GM10847 (cell line): ENCODE measurements around the gene WFIKKN1.

Experiments
- POLR2A ChIP-seq: IDR thresholded peaks from 2 replicates; pipeline ENCODE4 v1.6.1; 2011; ENCODE audit not compliant: insufficient read length; ENCODE audit errors: extremely low read depth

WFIKKN1 gene

DNA sequence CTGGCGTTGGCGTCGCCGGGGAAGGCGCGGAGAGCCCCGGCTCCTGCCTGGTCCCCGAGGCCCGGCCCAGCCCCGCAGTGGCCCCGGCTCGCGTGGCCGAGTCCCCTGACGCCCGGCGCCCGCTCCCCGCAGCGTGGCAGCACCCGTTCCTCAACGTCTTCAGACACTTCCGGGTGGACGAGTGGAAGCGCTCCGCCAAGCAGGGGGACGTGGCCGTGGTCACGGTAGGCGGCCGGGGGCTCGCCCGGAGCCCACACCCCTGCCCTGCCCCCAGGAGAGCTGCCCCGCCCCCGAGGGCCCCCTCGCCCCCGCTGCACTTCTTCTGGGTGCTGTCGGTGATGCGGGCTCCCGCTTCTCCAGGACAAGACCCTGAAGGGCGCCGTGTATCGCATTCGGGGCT is 18.8 kb downstream of the WFIKKN1 start:
- TF ChIP-seq POLR2A: no peak

DNA sequence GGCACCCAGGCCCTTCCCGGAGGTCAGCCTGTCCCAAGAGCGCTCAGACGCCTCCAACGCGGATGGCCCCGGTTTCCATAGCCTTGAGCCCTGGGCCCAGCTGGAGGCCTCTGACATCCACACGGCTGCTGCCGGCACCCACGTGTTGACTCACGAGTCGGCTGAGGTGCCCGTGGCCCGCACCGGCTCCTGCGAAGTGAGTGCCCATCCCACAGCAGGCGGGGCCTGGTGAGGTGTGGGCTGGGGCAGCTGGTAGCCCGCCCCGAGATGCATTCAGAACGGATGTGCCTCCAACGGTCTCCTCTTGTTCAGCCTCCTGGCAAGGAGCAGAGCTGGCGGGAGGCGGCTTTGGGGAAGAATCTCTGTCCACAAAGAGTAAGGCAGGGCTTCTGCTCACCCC is 21.1 kb downstream of the WFIKKN1 start:
- TF ChIP-seq POLR2A: no peak

DNA sequence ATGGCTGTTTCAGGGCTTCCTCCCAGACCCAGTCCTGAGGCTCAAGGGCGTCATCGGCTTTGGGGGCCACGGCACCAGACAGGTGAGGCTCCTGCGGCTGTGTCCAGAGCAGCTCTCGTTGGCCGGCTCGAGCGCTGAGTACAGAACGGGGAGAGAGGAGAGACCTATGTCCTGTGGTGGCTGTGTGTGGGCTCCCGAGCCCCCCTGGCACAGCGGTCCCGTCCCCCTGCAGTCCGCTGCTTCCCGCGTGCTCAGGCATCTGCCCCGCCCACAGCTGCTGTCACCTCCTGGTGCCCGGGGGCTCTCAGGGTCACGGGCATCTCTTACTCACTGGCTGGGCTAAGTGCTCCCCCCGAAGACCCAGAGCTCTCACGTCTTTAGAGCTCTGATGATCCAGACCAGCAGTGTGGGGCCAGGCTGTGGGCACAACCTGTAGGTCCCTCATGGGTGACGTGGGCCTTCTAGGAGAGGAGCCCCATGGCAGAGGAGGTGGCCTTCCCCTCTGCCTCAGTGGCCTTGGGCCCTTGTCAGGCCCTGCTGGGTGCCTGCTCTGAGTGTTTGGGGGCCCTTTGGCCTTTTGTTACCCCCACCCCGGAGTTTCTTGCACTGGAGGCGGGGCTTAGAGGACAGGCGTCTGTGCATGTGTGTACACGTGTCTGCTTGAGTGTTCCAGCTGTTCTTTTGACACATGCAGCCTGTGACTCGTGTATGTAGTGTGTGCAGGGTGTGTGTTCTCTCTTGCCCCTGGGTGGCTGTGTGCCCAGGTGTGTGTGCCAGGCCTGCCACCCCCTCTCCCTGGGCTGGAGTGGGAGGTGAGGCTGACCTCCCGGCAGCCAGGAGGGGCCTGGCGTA is 21.9 kb downstream of the WFIKKN1 start:
- no peak for TF ChIP-seq POLR2A

- TF ChIP-seq POLR2A: no peak
Measured at GRCh38 chr16:654034-654433, 23.2 kb downstream of the WFIKKN1 start.

- TF ChIP-seq POLR2A: no peak
Measured at GRCh38 chr16:657487-657886, 26.7 kb downstream of the WFIKKN1 start.

DNA sequence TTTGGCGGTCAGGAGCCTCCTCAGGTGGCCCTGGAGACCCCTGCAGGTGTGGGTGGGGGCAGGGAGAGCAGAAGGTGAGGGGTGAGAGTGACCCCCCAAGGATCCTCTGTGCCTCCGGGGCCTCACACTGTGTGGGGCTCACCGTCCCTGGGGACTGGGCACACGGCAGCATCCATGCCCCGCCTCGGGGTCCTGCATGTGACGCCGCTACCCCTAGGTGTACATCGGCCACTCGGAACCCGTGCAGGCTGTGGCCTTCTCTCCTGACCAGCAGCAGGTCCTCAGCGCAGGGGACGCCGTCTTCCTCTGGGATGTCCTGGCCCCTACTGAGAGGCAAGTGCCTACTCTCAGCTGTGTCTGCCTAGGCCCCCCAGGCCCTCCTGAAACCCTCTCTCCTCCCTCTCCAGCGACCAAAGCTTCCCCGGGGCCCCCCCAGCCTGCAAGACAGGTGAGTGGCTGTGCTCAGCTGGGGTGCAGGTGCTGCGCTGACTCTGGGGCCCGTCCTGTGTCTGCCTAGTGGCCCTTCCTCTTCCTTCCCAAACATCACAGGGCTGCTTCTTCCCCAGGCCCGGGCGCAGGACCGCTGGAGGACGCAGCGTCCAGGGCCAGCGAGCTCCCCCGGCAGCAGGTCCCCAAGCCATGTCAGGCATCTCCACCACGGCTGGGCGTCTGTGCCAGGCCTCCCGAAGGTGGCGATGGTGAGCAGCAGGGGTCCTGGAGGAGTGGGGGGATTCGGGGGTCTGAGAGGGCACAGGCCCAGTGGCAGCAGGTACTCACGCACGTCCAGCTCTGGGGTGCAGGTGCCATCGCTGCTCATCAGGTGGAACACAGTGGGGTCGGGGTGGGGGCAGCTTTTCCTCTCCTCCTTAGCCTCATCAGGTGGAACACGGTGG is 28.1 kb downstream of the WFIKKN1 start:
- TF ChIP-seq POLR2A: no peak

DNA sequence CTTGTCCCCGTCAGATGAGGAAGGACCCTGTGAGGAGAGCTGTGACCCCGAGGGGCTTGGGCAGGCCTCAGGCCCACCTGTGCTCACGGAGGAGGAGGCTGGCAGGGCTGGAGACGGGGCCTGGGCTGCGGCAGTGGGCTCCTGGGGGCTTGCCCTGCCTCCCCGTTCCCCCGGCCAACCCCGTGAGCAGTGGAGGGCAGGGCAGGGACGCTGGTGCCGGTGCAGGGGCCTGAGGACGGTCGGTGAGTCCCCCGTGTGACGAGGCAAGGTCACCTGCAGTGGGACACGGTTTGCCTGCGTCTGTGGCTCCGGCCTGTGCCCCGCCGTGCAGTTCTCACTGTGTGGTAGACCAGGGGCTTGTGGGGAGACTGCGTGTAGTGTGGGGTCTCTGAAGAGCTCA is 28.8 kb downstream of the WFIKKN1 start:
- no peak for TF ChIP-seq POLR2A

DNA sequence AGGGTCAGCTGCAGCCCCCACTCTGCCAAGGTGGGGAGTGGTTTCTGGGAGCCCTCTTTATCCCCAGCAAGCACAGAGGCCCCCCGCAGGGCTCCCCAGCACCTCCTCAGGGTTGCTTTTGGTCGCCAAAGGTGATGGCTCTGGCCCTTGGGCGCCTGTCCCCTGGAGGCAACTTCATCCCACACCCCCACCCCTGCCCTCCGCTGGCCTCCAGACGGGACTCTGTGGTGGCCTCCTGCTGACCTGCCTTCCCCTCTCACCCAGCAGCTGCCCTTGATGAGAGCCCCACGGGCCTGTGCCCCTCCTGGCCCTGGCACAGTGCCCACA is 29.3 kb downstream of the WFIKKN1 start:
- TF ChIP-seq POLR2A: no peak

GRCh38 chr16:660459-661183 is 29.8 kb downstream of the WFIKKN1 start:
- no peak for TF ChIP-seq POLR2A

DNA sequence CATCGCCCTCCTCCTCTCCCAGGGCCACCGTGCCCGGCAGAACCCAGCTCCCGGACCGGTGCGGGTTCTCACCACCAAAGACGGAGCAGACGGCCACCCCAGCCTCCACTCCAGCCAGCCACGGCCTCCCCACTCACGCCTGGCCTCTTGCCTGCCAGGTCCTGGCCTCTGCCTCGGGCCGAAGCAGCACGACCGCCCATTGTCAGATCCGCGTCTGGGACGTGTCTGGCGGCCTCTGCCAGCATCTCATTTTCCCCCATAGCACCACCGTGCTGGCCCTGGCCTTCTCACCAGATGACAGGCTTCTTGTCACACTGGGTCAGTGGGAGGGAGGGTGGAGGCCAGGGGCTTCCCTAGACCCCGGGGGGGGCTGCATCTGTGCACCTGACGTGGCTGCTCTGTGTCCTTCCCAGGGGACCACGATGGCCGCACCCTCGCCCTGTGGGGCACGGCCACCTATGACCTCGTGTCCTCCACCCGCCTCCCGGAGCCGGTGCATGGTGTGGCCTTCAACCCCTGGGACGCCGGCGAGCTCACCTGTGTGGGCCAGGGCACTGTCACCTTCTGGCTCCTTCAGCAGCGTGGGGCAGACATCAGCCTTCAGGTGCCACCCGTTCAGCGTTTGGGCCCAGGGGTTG is 30.5 kb downstream of the WFIKKN1 start:
- TF ChIP-seq POLR2A: no peak

- no peak for TF ChIP-seq POLR2A
Measured at GRCh38 chr16:662095-662494, 31.3 kb downstream of the WFIKKN1 start.

GRCh38 chr16:662597-662996 is 31.8 kb downstream of the WFIKKN1 start:
- no peak for TF ChIP-seq POLR2A

GRCh38 chr16:666572-666971 is 35.8 kb downstream of the WFIKKN1 start:
- TF ChIP-seq POLR2A: no peak

GRCh38 chr16:667113-667779 is 36.5 kb downstream of the WFIKKN1 start:
- TF ChIP-seq POLR2A: no peak
